ENCODE measurements around the gene ACTG1. TPM values are rescaled to one million over a fixed set of nuclear protein-coding genes. Genes with fewer than 3 reads are reported as not detected.

The ACTG1 gene
- total and polyA plus RNA-seq, 2 of the 13 experiments (the other 11 are each of a cell fraction or from before 2014, with no cell fraction given) = 973 to 1,138 TPM

DNA sequence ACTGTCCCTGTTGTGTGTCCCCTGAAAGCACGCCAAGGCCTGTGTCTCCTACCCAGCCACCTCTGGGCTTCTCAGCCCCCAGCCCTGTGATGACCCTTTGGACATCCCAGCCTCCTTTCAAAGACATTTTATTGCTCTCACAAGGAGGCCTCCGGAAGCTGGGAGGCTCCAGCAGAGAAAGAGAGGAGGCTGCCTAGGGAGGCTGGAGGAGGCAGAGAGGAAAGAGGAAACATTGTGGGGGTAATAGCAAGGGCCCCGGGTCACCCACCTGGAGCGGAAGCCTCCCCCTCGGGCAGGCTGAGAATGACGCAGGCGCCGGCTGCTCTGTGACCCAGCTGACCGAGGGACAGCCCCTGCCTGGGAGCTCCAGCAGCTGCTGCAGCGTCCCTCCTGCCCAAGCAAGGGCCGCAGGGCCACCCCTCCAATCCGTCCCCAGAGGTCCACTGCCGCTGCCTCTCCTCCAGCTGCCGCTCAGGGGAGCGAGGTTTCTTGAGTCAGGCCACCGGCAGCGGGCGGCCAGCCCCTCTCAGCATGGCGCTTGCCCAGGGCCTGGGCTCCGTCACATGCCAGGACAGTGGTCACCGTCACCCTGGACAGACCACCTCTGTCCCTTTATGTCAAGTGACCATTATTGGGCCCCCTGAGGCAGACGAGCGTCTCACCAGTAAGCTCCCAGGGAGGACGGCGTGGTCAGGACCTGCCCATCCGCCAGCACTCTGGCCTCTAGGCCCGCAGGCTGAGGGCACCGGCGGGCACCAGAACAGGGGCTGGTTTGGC, 29.3 kb downstream of the ACTG1 start (continued):
- TF ChIP-seq, protein P1, sequence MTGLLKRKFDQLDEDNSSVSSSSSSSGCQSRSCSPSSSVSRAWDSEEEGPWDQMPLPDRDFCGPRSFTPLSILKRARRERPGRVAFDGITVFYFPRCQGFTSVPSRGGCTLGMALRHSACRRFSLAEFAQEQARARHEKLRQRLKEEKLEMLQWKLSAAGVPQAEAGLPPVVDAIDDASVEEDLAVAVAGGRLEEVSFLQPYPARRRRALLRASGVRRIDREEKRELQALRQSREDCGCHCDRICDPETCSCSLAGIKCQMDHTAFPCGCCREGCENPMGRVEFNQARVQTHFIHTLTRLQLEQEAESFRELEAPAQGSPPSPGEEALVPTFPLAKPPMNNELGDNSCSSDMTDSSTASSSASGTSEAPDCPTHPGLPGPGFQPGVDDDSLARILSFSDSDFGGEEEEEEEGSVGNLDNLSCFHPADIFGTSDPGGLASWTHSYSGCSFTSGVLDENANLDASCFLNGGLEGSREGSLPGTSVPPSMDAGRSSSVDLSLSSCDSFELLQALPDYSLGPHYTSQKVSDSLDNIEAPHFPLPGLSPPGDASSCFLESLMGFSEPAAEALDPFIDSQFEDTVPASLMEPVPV (CRISPR knock-in tag; IDR thresholded peaks at IDR 0.05) = no peak
- no peak for TF ChIP-seq MXI1 (IDR thresholded peaks at IDR 0.05; ENCODE audit: borderline replicate concordance, low read depth, low read length)
- TF ChIP-seq, protein P2, sequence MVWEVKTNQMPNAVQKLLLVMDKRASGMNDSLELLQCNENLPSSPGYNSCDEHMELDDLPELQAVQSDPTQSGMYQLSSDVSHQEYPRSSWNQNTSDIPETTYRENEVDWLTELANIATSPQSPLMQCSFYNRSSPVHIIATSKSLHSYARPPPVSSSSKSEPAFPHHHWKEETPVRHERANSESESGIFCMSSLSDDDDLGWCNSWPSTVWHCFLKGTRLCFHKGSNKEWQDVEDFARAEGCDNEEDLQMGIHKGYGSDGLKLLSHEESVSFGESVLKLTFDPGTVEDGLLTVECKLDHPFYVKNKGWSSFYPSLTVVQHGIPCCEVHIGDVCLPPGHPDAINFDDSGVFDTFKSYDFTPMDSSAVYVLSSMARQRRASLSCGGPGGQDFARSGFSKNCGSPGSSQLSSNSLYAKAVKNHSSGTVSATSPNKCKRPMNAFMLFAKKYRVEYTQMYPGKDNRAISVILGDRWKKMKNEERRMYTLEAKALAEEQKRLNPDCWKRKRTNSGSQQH (CRISPR knock-in tag; IDR thresholded peaks at IDR 0.05; ENCODE audit: low read depth) = no peak
- TF ChIP-seq, protein P3, sequence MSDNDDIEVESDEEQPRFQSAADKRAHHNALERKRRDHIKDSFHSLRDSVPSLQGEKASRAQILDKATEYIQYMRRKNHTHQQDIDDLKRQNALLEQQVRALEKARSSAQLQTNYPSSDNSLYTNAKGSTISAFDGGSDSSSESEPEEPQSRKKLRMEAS (IDR thresholded peaks at IDR 0.05) = peak; percentile 28; the same call in 1 of the 2 replicates
- TF ChIP-seq ZFP36L2 (CRISPR knock-in tag; IDR thresholded peaks at IDR 0.05) = no peak
- TF ChIP-seq NFKBIZ (CRISPR knock-in tag; IDR thresholded peaks at IDR 0.05) = no peak
- TF ChIP-seq U2AF1 (optimal IDR thresholded peaks at IDR 0.05; ENCODE audit: low read depth, low read length) = no peak
- 0 out of 2 replicates have a peak, but pooled peaks have one; percentile 18 for TF ChIP-seq HIVEP1 (CRISPR knock-in tag; IDR thresholded peaks at IDR 0.05)
- no peak for TF ChIP-seq ZNF138 (CRISPR knock-in tag; IDR thresholded peaks at IDR 0.05; ENCODE audit: low read depth)
- no peak for TF ChIP-seq DMAP1 (CRISPR knock-in tag; IDR thresholded peaks at IDR 0.05)
- TF ChIP-seq SAP130 (CRISPR knock-in tag; IDR thresholded peaks at IDR 0.05; ENCODE audit: low read depth) = peak; percentile 48; the same call in 1 of the 2 replicates
- no peak for TF ChIP-seq HNF4A (CRISPR knock-in tag; IDR thresholded peaks at IDR 0.05)
- no peak for TF ChIP-seq ZBTB3 (CRISPR knock-in tag; IDR thresholded peaks at IDR 0.05; ENCODE audit: borderline replicate concordance, low read depth)
- no peak for TF ChIP-seq ZNF83 (CRISPR knock-in tag; IDR thresholded peaks at IDR 0.05; ENCODE audit: borderline replicate concordance)
- TF ChIP-seq, protein P4, sequence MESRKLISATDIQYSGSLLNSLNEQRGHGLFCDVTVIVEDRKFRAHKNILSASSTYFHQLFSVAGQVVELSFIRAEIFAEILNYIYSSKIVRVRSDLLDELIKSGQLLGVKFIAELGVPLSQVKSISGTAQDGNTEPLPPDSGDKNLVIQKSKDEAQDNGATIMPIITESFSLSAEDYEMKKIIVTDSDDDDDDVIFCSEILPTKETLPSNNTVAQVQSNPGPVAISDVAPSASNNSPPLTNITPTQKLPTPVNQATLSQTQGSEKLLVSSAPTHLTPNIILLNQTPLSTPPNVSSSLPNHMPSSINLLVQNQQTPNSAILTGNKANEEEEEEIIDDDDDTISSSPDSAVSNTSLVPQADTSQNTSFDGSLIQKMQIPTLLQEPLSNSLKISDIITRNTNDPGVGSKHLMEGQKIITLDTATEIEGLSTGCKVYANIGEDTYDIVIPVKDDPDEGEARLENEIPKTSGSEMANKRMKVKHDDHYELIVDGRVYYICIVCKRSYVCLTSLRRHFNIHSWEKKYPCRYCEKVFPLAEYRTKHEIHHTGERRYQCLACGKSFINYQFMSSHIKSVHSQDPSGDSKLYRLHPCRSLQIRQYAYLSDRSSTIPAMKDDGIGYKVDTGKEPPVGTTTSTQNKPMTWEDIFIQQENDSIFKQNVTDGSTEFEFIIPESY (CRISPR knock-in tag; IDR thresholded peaks at IDR 0.05) = peak; percentile 6; the same call in 1 of the 2 replicates
- no peak for TF ChIP-seq MLLT10 (CRISPR knock-in tag; IDR thresholded peaks at IDR 0.05)
- no peak for TF ChIP-seq ZFP36 (IDR thresholded peaks at IDR 0.05; ENCODE audit: borderline replicate concordance, low read depth, low read length, partially characterized antibody)
- no peak for TF ChIP-seq CBFB (CRISPR knock-in tag; IDR thresholded peaks at IDR 0.05)
- 0 out of 2 replicates have a peak, but pooled peaks have one; percentile 22 for TF ChIP-seq ZNF235 (CRISPR knock-in tag; IDR thresholded peaks at IDR 0.05; ENCODE audit: borderline replicate concordance)
- TF ChIP-seq ZNF468 (CRISPR knock-in tag; IDR thresholded peaks at IDR 0.05) = no peak
- peak; percentile 54; the same call in 1 of the 2 replicates for TF ChIP-seq ZNF766 (CRISPR knock-in tag; IDR thresholded peaks at IDR 0.05; ENCODE audit: borderline replicate concordance)
